Measurements from ENCODE around the gene ERFE.

DNA sequence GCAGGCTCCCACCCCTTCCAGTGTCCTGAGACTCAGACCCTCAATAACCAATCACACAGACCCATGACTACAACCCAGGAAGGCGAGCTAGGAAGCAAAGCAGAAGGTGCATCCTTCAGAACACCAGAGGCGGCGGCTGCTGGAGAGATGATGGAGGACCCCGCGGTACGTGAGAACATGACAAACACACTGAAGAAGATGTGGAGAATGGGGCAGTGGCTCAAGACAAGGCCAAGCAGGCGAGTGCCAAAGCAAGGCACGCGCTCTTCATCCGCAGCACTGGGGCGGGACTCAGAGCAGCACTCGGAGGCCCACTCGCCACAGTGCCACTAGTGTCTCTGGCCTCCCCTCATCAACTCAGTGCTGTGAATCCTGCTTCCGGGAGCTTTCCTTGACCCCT lies 13.7 kb downstream of the ERFE start:
- TF ChIP-seq EZH2 (IDR thresholded peaks at IDR 0.05; ENCODE audit: low read depth) = no peak
- TF ChIP-seq, protein P1, sequence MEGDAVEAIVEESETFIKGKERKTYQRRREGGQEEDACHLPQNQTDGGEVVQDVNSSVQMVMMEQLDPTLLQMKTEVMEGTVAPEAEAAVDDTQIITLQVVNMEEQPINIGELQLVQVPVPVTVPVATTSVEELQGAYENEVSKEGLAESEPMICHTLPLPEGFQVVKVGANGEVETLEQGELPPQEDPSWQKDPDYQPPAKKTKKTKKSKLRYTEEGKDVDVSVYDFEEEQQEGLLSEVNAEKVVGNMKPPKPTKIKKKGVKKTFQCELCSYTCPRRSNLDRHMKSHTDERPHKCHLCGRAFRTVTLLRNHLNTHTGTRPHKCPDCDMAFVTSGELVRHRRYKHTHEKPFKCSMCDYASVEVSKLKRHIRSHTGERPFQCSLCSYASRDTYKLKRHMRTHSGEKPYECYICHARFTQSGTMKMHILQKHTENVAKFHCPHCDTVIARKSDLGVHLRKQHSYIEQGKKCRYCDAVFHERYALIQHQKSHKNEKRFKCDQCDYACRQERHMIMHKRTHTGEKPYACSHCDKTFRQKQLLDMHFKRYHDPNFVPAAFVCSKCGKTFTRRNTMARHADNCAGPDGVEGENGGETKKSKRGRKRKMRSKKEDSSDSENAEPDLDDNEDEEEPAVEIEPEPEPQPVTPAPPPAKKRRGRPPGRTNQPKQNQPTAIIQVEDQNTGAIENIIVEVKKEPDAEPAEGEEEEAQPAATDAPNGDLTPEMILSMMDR (conservative IDR thresholded peaks at IDR 0.05) = no peak
